Effector CD8-positive, alpha-beta T cell (primary cell): ENCODE data around the gene GRN.
A peak's percentile ranks its signal among the peaks of the same experiment; 100 is the strongest.
"Not testable (repeated sequence)": the region's sequence is repeated elsewhere in the genome, so short reads cannot be mapped to it uniquely, and the experiment has no call there.

Experiments
- DNase-seq: peaks from one replicate; lab custom pipeline; 2025; lab: John Stamatoyannopoulos, UW

GRN gene

DNA sequence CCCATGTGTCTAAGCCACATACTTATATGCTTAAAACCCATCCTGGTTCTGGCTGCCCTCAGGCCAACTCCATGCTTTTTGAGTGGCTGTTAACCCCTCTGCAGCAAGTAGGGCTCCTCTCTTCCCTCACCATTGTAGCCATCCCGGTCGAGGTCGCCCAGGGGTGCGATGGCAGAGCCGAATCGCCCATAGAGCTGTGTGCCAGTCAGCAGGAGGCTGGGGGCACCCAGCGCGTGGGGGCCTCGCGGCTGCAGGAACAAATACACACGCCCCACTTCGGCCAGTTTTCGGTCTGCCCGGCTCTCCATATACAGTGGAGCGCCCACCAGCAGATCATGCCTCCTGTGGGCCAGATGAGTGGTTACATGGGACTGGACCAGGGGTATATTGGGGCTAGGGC lies 38.3 kb downstream of the GRN start:
- no peak for DNase-seq

DNA sequence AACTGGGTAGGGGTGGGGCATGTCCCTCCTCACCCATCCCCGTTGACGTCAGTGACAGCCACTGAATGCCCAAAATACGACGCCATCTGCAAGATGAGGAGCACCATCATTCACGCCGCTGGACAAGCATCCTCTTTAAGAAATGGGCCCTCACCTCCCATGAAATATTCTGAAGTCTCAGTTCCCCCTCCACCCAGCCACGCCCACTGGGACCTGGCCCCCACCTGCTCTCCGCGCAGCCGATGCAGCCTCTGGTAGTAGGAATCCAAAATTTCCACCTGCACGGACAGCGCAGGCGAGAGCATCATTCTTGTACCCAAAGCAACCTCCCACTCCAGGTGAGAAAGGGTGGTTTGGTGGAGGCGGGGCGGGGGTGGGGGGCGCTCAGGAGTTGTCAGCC lies 38.8 kb downstream of the GRN start:
- DNase-seq: no peak

DNA sequence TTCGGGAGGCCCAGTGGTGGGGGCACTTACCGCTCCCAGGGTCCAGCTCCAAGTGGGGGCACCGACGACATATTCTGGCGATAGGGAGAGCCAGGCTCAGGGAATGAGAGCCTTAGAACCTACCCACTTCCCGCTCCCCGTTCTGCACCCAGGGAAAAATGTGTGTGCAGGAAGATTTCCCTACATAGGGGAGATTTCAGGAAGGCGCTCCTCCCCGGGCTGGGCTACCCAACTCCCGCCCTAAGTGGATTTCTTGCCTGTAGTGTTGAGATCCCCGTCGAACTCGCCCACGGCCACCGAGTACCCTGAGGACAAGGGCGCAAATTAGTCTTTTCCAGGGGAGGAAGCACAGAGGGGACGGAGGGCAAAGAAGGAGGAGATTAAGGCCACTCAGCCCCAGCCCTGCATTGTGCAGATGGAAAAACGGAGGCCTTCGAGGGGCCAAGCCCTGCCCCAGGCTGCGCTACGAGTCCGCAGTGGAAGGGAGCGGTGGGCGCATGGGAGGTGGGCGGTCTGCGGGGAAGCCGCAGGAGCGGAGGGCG lies 39.2 kb downstream of the GRN start:
- DNase-seq: no peak

DNA sequence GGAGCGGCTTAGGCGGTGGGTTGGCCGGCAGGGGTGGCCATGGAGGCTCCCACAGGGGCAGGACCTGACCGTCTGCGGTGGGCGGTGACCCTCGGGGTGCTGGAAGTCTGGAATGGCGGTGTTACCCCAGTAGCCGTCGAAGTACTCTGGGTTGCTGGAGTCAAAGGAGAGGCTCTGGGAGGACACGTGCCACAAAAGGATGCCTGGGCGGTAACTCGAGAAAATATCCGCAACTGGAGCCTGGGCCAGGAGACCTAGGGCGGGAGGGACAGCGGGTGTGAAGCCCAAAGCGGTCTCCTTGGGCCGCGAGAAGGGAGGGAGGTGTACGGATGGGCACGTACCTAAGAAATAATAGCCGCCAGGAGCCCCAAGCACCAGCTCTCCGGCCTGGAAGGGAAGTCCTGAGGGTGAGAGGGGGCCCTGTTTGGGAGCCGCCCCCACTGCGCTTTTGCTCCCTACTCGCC lies 39.8 kb downstream of the GRN start:
- no peak for DNase-seq

DNA sequence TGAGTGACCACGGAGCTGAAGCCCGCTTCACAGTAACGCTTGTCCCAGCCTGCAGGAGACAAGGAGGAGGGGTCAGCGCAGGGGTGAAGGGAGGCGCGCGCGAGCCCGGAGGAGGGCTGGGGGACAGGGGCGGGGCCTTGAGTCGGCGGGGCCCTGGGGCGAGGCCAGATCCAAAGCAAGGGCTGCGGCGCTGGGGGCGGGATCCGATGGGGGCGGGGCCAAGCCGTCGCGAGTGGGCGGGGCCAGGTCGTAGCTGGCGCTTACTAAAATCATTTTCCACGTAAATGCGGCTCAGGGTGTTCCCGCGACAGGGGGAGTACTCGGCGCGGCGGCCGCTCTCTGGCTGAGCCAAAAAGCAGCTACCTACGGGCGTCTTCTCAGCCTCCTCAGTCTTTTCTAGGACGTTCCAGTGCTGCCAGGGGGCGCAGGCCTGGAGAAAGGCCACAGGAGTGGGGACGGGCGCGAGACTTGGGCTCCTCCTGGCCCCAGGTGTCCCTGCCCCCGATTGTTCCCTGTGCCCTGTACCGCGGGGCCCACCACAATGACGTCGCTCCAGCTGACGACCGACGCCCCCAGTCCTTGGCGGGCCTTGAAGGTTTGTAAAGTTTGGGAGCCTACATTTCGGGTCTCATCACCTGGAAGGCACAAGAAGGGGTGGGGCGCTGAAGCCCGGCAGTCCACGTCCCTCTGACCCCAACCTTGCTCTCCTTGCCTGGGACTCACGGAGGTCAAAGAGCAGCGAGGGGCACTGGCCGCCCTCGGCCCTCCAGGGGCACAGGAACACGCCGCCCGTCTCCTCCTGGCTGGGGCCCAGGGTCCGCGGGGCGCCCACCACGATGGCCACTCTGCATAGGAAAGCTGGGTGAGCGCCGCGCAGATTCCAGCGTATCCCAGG lies 40.4 kb downstream of the GRN start:
- DNase-seq: peak; percentile 78

DNA sequence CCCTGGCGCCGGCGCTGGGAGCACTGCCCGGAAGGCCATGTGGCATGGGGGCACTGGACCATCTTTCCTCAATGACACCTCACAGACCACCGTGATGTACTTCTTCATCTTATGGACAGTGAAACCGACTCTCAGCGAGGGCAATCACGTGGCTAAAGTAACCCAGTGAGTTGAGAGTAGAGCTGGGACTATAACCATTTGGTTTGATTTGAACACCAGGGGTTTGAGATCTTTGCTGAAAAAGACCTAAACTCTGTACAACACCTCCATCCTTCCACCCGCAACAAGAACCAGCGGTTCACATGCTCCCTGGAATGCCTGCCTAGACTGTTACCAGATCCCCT lies 41.1 kb downstream of the GRN start:
- no peak for DNase-seq

DNA sequence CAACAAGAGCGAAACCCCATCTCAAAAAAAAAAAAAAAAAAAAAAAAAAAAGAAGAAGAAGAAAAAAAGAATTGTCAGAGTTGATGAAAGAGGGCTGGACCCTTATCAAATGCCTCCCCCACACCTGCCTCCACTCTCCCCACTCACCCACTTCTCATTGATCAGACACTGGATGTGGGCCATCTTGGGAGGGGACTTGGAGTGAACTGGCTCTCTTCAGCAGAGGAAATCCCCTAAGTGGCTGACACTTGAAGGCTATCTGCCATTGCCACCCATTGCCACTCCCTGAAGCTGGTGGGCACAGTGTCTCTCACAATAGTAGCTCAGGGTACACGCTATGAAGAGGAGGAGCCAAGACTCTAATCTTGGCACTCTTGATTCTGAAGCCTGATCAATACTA lies 42.7 kb downstream of the GRN start:
- DNase-seq: no peak

DNA sequence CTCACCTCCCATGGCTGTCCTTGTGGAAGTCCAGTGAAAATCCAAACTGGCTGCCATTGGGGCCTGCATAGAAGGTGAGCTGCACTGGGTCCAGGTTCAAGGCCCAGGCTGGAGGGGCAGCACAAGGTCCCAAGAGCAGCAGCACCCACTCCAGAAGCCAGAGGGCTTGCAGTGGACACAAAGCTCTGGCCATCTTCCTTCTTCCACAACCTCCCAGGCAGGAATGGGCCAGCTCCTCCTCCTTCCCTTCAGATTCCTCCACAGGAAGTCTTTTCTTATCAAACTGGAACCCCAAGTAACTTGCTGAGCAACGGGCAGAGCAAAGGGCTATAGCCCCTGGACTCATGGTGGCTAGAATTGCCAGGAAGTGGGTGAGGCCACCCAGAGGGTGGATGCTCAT lies 44.2 kb downstream of the GRN start, which contains the start of gene ITGA2B:
ITGA2B (minus strand) TSS at position 369 of the 400 bp plus-strand sequence; CDS start at position 193, 176 bp downstream.
- DNase-seq: no peak

DNA sequence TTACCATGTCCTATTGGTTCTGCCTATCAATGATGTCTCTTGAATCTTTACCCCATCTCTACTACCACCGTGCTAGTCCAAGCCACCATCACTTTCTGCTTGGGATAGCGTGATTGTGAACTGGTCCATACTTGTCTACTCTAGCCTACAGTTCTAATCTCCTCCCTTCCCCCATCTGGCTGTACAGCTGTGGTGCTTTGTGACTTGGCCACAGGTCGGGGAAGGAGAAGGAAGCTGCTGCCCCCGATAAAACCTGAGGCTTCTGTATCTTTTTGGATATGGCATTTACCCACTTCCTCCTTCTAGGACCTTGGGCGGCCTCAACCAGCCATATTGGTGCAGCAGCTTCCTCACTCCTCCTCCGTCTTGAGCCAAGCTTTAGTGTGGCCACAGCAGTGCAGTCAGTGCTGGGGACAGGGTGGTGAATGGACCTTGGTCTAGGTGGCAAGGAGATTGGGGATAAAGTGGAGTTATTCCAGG lies 44.7 kb downstream of the GRN start:
- DNase-seq: no peak

DNA sequence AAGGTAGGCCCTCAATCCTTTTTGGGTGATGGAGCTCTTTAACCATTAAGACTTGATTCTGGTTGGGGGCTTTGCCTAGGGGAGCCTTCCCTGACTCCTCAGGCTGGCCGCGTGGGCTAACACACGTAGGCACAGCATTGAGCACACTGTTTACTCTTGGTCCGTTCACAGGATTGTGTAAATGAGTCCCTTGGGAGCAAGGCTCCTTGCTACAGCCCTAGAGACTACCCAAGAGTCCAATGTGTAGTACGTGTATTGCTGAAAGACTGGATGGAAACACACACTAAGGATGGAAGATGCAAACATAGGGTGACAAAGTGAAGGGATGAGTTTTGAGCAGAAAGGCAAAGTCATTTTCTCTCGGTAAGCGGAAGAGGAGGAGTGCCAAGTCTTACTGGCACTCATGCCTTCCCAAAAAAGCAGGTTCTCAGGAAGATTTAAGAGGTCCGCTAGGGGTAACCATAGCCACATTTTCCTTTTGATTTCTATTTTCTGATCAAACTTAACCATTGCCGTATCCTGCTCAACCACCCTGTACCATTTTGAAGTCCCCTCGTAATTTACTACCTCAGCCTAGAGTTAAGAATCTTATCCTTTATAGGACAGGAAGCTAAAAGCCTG lies 45.3 kb downstream of the GRN start:
- no peak for DNase-seq

DNA sequence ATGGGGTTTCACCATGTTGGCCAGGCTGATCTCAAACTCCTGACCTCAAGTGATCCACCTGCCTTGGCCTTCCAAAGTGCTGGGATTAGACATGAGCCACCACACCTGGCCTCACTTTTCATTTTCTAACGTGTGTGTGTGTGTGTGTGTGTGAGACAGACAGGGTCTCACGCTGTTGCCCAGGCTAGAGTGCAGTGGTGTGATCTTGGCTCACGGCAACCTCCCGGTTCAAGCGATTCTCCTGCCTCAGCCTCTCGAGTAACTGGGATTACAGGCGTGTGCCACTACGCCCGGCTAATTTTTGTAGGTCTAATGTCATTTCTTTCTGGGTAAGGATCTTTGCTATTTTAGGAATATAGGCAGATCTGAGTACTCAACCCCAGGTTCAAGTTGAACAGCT lies 49.0 kb downstream of the GRN start:
- DNase-seq: not testable (repeated sequence)

DNA sequence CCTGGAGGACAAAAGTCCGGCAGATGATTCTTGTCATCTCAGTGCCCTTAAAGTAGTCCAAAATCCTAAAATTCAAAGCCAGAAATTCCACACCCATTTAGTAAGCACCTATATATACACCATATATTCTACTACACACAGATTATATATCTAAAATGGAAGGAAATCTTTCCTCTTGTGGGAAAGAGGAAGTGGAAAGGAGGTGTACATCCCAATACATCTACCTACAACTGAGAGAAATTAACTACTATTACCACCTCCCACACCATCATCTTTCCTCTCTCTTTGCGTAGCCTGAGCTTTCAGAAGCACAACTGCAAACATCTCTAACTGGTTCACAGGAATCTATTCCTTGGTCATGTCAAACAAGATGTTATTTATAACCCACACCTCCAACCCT lies 49.7 kb downstream of the GRN start:
- no peak for DNase-seq

DNA sequence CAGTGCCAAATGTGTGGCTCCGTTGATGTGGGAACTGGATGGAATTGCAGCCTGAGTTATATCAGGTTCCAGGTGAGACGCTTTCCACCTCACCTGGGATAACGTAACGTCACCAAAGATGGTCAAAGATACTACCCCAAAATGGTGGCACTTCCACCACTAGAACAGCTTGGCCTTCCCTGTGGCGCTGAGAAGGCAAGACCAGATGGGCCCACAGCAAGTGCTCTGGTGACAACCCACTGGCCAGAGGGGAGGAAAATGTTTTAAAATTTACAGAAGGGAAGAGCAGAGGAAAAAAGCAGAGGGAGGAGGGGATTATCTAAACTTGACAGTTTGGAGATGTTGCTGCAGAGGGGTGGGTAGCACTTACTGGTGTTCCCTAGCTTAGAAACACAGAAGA lies 51.8 kb downstream of the GRN start:
- DNase-seq: no peak

DNA sequence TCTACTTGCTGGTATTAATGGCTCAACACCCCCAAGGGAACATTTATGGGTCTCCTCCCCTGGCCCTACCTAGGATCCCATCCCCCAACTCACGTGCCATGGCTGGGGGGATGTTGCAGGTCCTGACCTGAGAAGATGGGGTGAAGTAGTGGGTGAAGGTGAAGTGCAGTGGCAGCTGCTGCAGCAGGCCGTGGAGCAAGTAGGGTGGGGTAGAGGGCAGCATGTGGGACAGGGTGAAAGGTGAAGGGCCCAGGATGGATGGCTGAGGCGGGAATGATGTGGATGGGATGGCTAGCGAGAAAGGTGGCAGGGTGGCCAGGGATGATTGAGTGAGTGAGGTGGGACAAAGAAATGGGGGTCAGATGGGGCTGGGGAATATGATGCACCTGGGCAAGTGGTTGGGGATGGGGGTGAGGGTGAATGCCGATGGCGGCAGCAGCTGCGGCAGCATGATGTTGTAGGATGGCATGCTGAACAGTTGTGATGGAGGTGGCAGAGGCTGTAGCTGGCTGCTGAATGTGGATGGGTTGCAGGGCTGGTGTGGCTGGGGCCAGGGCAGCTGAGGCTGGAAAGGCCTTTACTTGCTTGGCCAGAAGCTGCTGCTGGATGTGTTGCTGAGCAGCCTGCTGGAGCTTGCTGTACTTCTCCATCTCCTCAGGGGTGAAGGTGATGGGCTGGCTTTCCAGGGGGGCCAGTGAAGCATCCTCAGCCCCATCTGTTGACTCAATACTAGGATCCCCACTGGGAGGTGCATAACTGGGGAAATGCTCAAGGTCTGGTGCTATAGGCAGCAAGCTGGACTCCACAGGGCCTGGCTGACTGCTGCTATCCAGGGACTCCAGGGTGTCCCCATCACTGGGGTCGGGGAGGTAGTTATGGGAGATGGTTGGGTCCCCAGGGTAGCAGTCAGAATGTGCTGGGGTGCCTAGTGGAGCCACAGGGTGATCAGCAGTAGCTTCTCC lies 52.7 kb downstream of the GRN start:
- no peak for DNase-seq

DNA sequence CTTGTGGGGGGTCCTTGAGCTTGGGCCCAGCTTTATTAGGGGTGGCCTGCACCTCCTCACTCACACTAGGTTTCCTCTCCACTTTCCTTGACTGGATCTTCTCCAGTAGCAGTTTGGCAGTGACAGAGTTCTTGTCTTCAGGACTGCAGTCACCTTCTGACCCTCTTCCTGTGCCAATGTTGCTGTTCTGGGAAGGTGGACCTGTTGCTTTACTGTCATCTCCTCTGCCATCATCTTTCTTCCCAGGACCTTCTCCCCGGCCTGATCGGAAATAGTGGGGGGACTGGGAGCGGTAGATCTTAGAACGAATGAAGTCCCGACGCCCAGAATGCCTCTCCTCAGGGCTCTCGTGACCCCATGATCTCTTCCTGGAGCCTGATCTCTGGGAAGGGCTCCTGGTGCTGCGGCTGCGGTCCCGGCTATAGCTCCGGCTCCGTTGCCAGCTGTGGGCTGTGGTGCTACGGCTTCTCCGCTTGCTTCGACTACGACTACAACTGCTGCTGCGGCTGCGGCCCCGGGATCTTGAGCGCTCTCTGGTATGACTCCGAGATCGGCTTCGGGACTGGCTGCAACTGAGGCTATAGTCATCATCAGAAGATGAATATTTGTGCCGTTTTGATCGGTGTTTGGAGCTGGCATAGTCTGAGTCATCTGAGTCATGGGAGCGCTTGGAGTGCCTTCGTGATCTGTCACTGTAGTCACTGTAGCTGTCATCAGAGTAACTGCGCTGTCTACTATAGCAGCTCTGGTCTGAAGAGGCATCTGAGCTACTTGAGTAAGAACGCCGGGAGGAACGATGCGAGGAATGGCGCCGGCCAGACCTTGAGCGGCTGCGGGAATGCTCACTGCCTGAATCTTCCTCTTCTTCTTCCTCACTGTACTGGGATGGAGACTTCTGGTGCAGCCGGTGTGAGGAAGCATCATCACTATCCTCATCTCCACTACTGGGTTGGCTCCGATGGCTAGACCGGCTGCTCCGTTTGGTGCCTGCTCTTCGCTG lies 53.9 kb downstream of the GRN start:
- no peak for DNase-seq

DNA sequence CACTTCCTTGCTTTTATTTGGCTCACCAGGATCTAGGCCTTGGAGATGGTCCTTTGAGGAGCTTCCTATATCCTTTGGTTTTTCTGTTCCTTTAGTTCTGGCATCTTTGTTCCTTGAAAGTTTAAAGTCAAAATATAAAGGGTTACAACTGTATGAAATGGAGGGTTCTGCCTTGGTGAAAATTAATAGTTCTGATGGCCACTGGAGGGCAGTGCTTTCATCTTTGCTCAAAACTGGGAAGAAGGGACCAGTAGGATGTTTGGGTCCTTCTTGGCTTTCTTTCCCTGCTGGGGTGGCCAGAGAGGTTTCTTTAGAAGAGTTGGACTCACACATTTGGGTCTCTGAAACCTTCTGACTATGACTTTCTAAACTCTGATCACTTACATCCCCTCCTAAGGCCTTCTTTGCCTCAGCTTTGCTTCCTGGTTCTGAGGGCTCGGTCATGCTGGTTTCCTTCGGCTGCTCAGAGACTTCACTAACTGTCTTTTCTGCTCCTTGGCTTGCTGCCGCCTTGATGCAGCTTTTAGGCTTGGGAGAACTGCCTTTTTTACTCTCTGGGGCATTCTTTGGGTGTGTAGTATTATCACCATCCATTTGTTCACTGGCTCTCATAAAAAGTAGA lies 55.2 kb downstream of the GRN start:
- no peak for DNase-seq
